NCI-H2196 (cell line): ENCODE data around the gene NEURL1.
A peak's percentile ranks its signal among the peaks of the same experiment; 100 is the strongest.
"Not testable (repeated sequence)": the region's sequence is repeated elsewhere in the genome, so short reads cannot be mapped to it uniquely, and the experiment has no call there.

Source experiments
- DNase-seq: peaks from one replicate; lab custom pipeline; 2025; ENCODE audit not compliant: unreplicated experiment; lab: John Stamatoyannopoulos, UW

NEURL1 gene

DNA sequence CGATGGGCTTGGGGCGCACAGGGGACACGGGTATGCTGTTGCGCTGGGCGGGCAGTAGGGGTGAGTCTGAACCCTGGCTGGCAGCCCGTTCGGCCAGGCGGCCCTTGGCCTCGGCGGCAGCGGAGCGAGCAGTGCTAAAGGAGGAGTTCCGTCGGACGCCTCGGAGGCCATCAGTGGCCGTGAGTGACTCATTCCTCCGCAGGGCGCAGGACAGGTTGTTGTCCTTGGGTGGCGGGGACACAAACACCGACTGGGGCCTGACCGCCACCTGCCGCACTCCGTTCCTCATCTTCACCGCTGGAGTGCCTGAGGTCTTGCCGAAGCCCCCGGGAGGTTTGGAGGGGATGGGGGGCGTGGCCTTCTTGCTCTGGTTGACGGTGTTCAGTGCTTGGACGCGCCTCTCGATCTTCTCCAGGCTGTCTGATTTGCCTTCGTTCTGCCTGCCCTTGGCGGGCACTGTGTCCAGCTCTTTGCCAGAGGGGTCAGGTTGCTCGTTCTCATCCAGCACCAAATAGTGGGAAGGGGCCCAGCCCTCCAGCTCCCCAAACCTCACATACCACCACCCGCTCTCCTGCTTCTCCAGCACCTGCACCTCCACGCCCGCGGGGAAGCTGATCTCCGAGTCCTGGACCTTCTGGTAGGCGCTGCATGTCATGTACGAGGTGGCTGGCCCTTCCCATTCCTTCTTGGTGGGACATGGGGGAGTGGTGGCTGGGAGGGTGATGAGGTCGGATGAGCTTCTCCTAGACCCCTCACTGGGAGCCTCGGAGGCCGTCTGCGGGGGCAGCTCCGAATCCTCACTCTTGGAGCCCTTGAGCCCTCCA is 108.7 kb downstream of the NEURL1 start:
- DNase-seq = no peak

DNA sequence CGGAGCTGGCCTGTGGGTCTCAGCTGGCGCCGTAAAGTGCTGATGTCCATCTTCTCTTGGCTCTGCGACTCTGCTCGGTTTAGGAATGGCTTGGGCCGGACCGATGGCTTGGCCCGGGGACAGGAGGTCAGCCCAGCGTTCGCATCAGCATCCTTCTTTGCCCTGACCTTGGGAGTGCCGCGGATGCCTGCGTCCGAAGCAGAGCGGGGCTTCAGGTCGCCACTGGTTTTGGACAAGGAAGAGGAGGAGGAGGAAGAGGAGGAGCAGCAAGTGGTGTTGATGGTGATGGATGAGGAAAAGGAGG is 109.3 kb downstream of the NEURL1 start:
- no peak for DNase-seq

DNA sequence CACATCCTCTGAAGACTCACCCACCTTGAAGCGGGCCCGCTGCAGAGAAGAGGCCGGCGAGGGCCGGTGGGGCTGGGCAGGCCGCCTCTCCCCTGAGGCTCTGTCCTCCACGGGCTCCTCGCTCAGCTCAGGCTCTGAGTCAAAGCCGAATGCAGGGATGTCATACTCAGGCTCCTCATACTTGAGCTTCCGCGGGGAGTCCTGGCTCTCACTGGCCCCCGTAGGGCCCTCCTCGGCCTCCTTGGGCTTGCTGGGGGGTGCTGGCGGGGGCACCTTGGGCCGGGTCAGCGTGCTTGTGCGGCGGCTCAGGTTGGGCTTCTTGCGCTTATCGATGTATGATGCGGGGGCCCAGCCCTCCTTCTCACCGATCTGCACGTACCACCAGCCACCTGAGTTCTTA is 109.9 kb downstream of the NEURL1 start:
- DNase-seq = no peak

DNA sequence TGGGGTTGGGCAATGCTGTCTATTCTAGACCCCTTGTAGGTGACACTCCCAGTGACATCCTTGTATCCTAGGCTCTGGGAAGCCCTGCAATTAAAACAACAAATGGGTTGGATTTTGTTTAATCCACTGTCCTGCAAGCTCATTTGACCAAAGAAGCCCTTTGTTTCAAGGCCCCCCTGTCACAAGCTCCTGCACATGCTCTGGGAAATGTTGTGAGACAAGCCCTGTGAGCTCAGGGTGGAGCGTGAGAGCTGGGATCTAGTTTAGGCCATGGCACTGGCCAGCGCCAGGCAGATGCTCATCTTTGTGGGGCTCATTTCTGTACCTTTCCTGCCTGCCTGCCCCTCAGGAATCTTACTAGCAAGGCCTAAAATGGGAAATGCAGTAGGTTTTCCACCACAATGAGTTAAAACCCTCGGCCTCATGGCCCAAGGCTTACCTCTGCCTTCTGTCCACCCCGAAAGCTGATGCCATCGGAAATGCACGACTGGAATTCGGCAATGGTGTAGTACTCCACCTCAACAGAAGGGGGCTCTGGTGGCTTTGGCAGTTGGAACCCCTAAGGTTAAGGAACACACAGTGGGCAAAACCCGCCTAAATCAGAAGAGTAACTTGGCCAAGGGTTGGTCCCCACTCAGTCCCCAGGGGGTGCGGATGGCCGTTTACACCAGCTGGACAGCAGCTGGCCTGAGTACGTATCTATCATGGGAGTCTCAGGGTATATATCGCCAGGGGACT is 112.0 kb downstream of the NEURL1 start:
- DNase-seq = peak; percentile 13

DNA sequence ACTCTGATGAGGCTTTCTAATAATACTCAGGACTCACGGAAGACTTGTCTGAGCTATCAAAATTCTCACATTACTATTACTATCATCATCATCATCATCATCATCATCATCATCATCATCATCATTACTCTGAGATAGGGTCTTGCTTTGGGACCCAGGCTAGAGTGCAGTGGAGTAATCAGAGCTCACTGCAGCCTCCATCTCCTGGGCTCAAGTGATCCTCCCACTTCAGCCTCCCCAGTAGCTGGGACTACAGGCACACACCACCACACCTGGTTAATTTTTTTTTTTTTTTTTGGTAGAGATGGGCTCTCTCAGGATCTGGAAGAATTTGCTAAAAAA is 112.6 kb downstream of the NEURL1 start:
- DNase-seq = not testable (repeated sequence)

DNA sequence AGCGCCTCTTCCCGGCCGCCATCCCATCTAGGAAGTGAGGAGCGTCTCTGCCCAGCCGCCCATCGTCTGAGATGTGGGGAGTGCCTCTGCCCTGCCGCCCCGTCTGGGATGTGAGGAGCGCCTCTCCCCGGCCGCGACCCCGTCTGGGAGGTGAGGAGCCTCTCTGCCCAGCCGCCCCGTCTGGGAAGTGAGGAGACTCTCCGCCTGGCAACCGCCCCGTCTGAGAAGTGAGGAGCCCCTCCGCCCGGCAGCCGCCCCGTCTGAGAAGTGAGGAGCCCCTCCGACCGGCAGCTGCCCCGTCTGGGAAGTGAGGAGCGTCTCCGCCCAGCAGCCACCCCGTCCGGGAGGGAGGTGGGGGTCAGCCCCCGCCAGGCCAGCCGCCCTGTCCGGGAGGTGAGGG is 113.5 kb downstream of the NEURL1 start:
- not testable (repeated sequence) for DNase-seq

DNA sequence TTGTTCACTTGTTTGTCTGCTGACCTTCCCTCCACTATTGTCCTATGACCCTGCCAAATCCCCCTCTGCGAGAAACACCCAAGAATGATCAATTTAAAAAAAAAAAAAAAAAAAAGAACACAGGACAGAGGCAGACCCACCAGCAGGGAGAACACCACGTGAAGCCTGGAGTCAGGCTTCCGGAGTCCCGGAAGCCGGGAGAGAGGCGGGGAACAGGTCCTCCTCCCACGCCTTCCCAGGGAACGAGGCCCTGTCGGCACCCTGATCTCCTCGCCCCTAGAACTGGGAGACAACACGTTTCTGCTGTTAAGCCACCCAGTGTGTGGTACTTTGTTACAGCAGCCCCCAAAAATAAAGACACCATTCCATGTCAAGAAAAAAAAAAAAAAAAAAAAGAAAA is 114.6 kb downstream of the NEURL1 start:
- not testable (repeated sequence) for DNase-seq

DNA sequence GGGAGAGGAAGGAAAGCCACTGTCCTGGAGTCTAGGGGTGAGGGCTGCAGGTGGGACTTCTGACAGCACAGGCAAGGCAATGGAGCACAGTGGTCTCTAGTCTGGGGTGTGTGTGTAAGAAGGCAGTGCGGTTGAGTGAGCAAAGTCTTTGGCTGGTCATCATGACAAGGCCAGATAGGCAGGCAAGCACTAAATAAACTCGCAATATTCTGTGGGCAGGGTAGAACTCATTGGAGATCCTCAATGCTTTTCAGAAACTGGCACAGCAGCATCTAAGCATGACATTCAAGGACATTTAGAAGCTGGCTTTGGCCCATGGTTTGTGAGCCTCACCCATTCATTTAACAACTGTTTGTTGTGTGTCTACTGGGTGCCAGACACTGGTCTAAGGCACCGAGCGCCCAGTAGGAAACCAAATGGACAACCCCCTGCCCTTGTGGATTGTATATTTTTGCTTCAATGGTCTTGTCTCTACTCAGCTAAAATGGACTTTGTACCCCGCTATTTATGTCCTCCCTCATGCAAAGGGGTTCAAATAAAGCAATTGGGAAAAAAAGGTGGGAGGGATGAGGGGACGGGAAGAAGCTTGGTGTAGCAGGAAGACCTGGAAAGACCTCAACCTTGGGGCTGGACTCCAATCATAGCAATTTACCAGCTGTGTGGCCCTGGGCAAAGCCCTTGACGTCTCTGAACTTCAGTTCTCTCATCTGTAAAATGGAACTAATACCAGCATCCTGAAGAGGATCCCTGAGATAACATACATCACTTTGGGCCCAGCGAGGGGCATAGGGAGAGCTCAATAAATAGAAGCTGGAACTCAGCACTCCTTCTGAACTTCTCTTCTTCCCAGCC is 116.0 kb downstream of the NEURL1 start:
- no peak for DNase-seq

DNA sequence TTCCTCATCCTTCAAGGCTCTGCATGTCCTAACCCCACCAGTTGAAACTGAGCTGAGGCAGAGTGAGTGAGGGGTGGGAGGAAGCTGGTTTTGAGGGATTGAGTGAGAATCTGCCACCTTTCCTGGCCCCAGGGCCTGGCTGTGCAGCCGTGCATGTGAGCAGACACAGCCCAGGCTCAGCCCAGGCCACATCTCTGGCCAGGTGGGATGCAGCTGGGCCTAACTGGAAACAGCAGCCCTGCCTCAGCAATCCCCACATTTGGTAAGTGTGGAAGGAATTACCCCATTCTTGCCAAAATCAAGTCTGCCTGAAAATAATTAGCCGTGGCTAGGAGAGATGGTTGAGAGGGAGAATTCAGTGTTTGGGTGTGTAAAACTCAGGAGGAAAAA is 116.6 kb downstream of the NEURL1 start:
- DNase-seq = no peak

DNA sequence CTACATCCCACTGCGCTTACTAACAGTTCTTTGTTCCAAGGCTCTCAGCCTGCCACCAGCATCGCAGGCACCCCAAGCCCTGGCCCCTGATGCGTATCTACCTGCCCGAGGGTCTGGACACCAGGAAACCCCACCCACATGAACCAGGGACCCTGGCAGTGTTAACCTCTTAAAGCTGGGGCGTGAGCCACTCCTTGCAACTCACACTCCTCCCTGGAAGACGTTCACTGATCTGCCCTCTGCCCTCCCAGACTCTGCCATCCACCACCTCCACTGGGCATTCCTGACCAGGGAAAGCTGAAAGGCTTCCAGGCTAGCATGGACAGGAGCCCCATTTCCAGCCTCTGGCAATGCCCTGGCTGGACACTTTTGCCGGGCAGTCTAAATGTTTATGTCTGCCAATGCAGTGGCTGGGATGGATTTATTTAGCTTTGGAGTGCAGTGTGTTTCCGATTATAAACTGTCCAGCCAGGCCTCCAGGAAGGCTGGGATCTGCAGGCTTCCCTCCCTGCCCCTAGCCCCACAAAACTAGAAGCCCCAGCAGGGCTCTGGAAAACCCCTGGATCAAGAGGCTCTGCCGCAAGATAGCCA is 117.5 kb downstream of the NEURL1 start:
- no peak for DNase-seq

DNA sequence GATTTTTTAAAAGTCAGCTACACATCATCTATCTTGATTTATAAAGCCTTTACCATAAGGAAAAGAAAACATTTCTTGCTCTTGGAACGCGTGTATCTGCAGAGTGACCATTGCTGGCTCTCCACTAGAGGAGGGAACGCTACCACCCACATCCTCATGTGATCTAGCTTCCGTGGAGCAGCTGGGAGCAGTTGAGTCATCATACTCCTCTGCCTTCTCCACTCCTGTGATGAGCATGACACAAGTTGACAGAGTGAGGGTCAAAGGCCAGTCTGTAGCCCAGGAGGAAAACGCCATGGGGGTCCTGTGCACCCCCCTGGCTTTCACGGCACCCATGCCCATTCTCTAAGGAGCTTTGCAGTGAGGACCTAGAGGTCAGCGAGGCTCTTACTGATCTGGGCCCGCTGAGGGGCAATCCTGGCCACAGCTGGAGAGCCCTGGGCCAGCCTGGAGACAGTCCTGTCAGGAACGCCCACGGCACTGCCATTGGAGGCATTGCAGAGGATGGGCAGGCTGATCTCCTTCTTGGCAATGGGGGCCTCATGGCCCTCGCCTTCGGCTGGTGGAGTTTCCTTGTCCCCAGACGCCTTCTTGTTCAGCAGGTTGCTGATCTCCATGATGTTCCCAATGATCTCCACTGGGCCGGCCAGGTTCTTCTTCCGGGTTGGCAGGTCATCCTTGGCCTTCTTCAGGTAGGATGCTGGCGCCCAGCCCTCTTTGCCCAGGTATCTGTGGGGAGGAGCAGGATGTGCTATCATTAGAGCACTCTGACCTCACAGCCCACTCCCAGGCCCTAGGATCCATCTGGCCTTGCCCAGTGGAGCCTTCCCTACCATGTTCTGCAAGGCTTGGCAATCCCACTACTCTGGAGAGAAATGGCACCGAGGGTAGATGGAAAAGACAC is 119.2 kb downstream of the NEURL1 start:
- DNase-seq = no peak

DNA sequence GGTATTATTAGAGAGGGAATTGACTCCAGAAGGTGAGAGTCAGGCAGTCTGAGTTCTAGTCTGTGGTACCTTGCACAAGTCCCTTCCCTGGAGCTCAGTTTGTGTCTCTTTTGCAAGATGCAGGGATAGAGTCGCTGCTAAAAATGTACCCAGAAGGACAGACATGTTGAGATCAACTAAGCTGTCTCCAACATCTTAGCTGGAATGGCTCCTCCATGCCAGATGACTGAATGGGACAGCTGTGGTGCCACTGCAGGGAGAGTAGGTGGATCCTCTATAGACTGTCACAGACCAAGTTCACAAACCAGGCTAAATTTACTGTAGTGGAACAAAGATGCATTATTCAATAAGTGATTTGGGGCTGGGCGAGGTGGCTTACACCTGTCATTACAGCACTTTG is 120.1 kb downstream of the NEURL1 start:
- DNase-seq = no peak

DNA sequence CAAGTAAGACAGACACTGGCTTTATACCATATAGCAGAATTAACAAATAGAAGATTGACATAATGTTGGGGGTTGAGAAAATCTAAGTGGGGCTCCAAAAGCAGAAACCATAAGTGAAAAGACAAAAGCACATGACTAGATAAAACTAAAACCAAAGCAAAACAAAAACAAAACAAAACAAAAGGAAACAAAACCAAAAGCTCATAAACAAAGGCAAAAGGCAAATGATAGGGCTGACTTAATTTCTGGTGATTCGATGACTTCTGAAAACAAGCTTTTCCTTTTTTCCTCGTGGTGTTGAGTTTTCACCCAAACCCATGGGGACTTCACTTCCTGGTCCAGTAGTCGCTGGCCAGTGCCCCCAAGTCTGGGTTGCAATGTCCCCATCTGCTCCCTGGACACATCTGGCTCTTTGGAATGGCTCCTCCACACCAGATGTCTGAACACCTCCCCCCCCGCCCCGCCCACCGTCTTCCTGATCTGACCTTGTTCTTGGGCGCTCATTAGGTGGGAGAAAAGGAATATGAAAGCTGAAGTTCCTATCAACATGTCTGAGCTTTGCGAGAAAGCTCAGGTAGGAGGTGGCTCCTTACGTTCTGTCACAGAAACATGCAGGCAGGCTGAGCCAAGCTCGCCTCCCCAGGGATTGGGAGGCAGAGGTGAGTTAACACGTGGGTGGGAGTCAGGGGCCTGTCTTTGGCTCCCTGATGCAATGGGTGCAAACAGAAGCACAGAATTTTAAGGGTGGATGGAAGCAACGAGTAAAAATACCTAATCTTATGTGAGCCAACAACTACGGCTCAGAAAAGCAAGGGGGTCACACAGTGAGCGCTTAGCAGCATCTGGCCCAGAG is 121.0 kb downstream of the NEURL1 start:
- no peak for DNase-seq

DNA sequence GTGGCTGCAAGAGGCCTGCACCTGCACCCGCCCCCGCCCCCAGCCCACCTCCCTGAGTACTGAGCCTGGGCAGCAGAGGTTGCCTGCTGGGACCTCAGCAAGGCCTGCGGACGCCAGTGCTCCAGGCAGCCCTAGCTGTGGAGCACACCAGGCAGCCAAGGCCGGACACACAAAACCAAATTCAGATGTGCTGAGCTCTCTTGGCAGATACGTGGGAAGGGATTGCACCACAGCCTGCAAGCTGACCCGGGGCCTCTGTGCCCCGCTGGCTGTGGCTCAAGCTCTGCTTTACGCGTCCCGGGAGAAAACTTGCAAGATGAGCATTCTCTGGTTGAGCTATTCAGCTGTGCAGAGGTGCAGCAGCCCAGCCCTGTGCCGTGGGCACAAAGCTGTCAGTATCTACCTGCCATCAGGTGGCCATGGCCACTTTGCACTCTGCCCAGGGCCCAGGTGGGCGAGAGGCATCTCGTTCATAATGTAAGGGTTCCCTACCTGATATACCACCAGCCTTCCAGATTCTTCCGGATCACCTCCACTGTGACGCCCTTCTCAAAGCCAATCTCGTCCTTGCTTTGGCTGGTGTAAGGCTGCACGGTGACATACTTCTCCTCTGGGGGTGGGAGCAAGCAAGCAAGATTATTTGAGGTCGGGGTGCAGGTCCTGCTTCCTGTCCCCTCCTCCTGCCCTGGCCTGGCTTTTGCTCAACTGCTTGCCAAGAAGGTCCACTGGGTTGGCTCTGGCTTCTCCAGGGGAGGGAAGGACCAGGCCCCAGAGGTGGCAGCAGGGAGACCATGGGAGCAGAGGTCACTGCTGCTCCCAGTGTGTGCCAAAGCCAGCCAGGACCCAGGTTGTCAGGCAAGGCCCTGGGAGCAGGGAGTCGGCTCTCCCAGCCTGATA is 123.4 kb downstream of the NEURL1 start:
- DNase-seq = no peak

DNA sequence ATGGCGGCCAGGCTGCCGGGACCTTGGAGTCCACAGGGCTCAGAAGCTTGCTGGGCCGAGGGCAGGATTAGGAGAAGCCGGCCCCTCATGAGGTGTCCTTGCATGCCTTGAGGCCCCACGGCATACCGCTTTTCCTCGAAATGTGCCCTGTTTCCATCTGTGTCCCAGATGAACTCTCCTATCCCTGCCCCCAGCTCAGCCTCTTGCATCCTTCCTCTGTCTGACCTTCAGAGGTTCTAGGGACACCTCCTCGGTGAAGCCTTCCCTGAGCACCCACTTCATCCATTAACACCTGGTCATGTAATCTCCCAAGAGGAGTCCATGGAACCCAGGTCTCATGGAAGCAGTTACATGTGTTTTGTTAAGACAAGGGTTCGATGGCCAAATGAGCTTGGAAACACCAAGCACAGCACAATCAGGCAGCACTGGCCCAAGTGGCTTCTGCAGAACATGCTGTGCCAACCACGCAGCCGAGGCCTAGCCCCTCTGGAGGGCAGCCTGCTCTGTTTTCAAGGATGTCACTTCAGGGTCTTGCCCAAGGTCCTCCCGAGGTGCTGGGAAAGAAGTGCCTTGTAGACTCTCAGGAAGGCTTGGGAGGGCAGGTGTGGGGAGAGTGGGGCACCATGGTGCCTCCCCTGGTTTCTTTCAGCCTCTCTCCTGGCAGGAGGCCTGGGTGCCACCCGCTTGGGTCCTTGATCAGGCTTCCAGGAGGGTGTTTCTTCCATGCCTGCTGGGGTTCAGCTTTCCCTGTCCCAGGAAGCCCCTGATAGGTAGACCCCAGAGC is 124.3 kb downstream of the NEURL1 start:
- DNase-seq = no peak

DNA sequence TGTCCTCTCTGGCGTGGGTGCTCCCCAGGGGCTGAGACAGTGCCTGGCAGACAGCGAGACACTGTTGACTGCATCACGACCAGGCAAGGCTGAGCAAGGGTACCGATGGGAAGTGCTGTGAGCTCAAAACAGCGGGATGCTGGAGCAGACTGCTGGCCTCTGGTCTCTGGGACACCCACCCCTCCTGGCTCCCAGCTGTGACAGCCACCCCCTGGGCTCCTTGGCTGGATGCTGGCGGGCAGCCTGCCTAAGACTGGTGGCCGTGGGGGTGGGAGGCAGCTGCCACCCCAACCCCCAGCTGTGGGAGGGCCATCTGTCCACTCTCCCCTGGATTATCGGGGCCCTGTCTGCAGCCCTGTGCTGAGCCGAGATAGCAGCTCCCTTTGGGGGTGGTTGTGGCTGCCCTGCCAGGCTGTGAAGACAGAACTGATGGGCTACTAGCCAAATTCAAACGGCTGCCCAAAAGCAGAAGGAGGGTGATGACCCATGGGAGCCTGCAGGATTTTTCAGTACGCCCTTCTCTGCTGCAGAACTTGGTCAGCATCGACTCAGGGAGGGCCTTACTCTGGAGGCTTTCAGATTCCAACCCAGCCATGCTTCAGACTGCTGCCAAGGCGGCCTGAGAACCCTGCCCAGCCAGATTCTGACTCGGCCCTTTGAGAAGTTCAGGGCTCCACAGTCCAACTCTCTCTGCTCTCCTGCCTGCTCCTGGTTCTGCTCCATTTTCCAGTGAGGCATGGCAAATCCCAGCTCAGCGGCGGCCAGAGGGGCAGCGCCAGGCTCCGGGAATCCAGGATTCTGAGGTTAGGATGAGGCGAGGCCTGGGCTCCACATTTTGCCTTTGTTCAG is 125.3 kb downstream of the NEURL1 start:
- DNase-seq = no peak
